Hepatic stellate cell (primary cell): Measurements from ENCODE around the gene LRP4.
"Not testable (repeated sequence)": the region's sequence is repeated elsewhere in the genome, so short reads cannot be mapped to it uniquely, and the experiment has no call there.

Source experiments
- DNase-seq: peaks from one replicate; pipeline ENCODE4 v3.0.0; 2011; ENCODE audit warnings: low spot score

The LRP4 gene

GRCh38 chr11:46918083-46918787 is at the start of gene LRP4:
LRP4 (minus strand) TSS chr11:46918550; CDS start chr11:46918379, 171 bp downstream.
- DNase-seq = peak; percentile 41

DNA sequence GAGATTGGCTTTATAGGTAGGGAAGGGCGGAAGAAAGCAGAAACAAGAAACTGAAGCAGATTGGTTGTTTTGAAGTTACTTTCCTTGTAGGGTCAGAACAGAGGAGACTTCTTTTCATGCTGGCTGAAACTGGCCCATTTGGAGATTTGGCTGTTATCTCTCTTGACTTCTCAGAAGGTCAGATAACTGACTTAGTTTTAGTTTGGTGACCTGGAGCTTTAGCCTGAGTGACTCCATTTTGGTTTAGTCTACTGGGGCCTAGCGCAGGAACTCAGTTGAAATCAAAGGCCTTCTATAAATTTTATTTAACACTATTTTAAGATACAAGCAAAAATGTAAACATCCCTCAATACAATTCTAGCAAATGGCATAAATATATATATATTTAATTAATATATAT is 49.6 kb upstream of the LRP4 start:
- no peak for DNase-seq

DNA sequence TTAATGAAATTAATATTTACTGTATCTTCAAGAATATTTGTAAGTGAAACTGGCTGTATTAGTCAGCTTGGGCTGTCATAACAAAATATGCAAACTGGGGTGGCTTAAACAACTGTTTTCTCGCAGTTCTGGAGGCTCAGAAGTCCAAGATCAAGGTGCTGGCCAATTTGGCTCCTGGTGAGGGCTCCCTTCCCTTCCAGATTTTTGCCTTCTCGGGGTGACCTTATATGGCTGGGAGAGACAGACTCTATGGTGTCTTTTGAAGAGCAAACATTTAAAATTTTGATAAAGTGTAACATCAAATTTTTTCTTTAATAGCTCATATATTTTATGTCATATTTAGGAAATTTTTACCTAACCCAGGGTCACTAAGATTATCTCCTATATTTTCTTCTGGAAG is 48.4 kb upstream of the LRP4 start:
- DNase-seq = no peak

DNA sequence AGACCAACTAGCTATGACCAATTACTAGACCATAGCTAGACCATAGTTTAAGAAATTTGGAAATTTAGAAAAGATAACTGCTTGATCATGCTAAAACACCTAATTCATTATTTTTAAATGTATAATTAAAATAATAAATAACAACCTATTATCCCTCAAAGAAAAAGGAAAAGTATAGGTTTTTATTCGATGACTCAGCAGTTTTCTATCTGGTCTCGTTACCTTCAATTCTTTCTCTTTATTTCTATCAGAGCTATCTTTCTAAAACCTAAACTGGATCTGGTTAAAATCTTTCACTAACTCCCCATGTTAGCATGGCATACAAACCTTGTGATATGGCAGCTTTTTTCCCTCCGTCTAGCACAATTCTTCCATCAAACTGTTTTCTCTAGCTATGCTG is 45.5 kb upstream of the LRP4 start:
- no peak for DNase-seq

DNA sequence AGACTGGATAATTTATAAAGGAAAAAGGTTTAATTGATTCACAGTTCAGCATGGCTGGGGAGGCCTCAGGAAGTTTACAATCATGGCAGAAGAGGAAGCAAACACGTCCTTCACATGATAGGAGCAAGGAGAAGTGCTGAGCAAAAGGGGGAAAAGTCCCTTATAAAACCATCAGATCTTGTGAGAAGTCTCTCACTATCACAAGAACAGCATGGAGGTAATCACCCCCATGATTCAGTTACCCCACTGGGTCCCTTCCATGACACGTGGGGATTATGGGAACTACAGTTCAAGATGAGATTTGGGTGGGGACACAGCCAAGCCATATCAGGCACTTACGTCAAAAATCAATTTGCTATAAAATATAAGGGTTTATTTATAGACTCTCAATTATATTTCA is 43.5 kb upstream of the LRP4 start:
- DNase-seq = not testable (repeated sequence)

GRCh38 chr11:46961041-46961440 is 42.7 kb upstream of the LRP4 start:
- no peak for DNase-seq

GRCh38 chr11:46958777-46959176 is 40.4 kb upstream of the LRP4 start:
- no peak for DNase-seq

DNA sequence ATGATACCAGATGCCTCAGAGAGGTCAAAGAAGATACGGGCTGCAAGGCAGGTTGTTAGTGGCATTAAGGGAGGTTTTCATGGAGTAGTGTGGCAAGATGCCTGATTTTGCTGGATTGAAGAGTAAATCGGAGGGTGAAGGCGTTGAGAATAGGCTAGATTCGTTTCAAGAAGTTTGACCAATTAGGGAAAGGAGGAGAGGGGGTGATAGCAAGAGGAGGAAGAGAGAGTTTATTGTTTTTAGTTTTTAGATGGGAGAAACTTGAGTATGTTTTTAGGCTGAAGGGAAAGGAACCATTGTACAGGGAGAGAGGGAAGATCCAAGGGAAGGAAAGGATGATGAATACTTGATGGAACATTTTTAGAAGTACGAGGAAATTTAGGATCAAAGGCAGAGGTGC is 34.7 kb upstream of the LRP4 start:
- DNase-seq = no peak

GRCh38 chr11:46952553-46952952 is 34.2 kb upstream of the LRP4 start:
- DNase-seq = no peak

GRCh38 chr11:46951864-46952263 is 33.5 kb upstream of the LRP4 start:
- no peak for DNase-seq

- DNase-seq = no peak
These were observed 30.9 kb upstream of the LRP4 start for GRCh38 chr11:46949297-46949696.

- peak; percentile 51 for DNase-seq
These were observed 30.2 kb upstream of the LRP4 start for GRCh38 chr11:46948378-46949131.

DNA sequence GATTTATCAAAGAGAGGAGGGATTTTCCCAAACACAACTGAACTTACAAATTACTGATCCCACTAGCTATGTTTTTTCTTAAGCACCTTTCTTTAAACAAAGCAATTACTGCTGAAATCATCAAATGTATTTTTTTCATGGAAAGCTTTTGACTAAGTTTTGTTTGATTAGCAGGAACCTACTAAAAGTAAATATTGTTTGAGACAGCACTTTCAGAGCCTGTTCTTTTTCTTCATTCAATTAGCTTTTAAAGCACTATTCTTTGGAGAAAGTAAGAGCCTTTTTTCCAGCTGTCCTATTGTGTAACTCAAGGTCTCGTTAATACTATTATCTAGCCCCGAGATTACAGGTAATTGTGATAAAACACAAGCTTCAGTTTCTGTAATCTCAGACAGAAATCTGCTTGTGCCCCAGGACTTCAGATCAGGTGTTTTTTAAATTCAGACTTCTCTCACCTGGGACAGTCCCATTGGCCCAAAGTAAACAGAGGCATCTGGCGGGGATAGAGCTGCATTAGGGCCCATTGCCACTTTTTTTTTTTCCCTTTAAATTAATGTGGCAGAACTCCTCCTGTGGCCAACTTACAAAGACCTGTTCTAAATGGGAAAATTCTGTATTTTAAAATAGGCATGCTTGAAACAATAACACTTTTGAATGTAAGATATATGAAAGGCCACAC is 29.2 kb upstream of the LRP4 start:
- no peak for DNase-seq

DNA sequence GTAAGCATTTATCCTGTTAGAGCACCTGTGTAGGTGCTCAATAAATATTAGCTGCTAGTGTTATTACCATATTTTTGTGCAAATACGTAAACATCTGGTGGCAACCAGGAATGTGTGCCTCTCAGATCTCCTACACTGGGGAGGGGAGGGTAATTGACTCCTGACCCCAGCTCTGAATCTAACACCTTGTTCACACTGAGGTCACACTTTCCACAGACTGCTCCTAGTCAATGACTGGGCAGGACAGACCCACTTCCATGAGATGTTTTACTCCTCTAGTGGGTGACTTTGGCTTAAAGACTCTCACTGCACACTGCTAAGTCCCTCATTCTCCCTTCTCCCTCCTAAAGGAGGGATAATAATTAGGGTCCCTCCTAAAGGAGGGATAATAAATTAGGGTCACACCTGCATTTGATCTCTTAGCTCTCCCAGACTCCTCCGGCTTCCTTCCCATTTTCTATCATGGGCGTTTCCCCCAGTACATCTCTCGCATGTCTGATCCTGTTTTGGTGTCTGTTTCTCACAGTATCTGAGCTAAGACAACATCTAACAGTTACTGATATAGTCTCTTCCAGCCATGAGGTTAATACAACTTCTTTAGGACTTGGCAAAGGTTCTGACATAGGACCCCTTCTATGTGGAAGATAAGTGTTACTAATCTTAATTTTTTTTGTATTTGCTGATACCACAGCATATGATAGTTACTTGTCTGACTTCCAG is 26.2 kb upstream of the LRP4 start:
- DNase-seq = no peak

DNA sequence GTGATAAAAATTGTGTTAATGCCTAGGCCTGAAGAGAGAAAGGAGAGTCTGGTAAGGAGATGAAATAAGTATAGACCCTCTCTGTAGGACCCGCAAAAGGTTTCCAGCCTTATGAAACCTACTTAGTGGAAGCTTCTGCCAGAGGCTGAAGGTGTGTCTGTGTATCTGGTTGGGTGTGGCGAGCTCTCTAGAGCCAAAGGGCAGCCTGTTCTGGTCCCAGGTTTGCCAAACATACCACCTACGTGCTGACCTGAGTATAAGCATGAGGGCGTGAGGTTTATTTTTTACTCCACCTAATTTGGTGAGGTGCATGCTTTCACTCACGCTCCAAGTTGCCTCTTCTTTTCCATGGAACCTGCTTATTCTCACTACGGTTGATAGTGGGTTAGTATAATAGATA is 23.8 kb upstream of the LRP4 start:
- no peak for DNase-seq

- DNase-seq = peak; percentile 95
These were observed 18.1 kb upstream of the LRP4 start, which contains the start of gene CSTPP1 for GRCh38 chr11:46936138-46937110. CSTPP1 (plus strand) TSS chr11:46936761; CDS start chr11:46936806, 45 bp downstream.

DNA sequence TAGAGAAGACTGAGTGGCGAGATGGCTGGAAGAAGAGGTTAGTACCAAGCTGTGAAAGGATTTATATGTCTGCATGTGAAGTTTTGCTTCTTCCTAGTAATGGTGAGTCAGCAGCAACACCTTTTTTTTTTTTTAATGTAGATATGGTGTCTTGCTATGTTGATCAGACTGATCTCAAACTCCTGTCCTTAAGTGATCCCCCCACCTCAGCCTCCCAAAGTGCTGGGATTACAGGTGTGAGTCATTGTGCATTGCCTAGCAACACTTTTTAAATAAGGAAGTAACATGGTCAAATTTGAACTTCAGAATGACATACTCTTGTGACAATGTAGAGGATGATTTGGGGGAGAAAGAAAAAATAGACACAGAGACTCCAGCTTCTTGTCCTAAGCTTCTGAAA is 11.7 kb upstream of the LRP4 start:
- DNase-seq = no peak

- DNase-seq = not testable (repeated sequence)
These were observed 10.4 kb upstream of the LRP4 start for GRCh38 chr11:46928701-46929100.

- not testable (repeated sequence) for DNase-seq
These were observed 9.6 kb upstream of the LRP4 start for GRCh38 chr11:46927928-46928327.

GRCh38 chr11:46920755-46921154 is 2.4 kb upstream of the LRP4 start:
- DNase-seq = peak; percentile 97
